A673 (cell line): ENCODE results near the gene CNNM2. TPM values are rescaled to one million over a fixed set of nuclear protein-coding genes. Genes with fewer than 3 reads are reported as not detected.

Experiments
- BruUV-seq: library from RNA; stranded (reverse); fragments of 400-500 nt; replicated peaks from 2 replicates; lab custom pipeline; 2021; lab: Mats Ljungman, UMichigan
- CTCF ChIA-PET: fragments of 300-600 bp; sonication (Branson Sonifier 250); formaldehyde crosslinking; loops from one replicate; lab custom pipeline; 2022; ENCODE audit warnings: antibody characterized with exemption; lab: Charles Lee
- POLR2A ChIA-PET: fragments of 300-600 bp; sonication (Branson Sonifier 250); formaldehyde crosslinking; loops from one replicate; lab custom pipeline; 2022; ENCODE audit warnings: antibody characterized with exemption; ENCODE audit not compliant: low non-redundant PET; lab: Charles Lee
- DNase-seq: peaks from one replicate; pipeline ENCODE4 v3.0.0-alpha.2; 2015; ENCODE audit warnings: low spot score
- H3K27ac ChIP-seq: fragments of 200-600 bp; sonication (generic); 2 replicates; pipeline ENCODE4 v1.5.1; 2016; ENCODE audit warnings: mixed run types, low read depth, mild to moderate bottlenecking, mixed read lengths, antibody characterized with exemption, low read length; ENCODE audit not compliant: poor library complexity, severe bottlenecking
- H3K27me3 ChIP-seq: fragments of 200-600 bp; sonication (generic); replicated peaks from 2 replicates; pipeline ENCODE4 v1.6.1; 2017; ENCODE audit warnings: mixed run types, low read depth, mild to moderate bottlenecking, mixed read lengths, antibody characterized with exemption, low read length; ENCODE audit not compliant: insufficient read depth, poor library complexity
- H3K36me3 ChIP-seq: fragments of 200-600 bp; sonication (generic); 2 replicates; pipeline ENCODE4 v1.6.1; 2016; ENCODE audit warnings: mixed run types, mild to moderate bottlenecking, mixed read lengths, antibody characterized with exemption, low read length; ENCODE audit not compliant: insufficient read depth, poor library complexity, severe bottlenecking
- H3K4me1 ChIP-seq: fragments of 200-600 bp; sonication (generic); 2 replicates; pipeline ENCODE4 v1.6.1; 2017; ENCODE audit warnings: mixed run types, mild to moderate bottlenecking, mixed read lengths, antibody characterized with exemption, low read length; ENCODE audit not compliant: insufficient read depth, poor library complexity, severe bottlenecking
- H3K4me3 ChIP-seq: fragments of 200-600 bp; sonication (generic); 2 replicates; pipeline ENCODE4 v1.5.1; 2016; ENCODE audit warnings: low read depth, mixed run types, mild to moderate bottlenecking, mixed read lengths, low read length; ENCODE audit not compliant: poor library complexity, severe bottlenecking
- H3K9me3 ChIP-seq: fragments of 200-600 bp; sonication (generic); 2 replicates; pipeline ENCODE4 v1.6.1; 2016; ENCODE audit warnings: mixed run types, low read depth, mild to moderate bottlenecking, mixed read lengths, antibody characterized with exemption, low read length; ENCODE audit not compliant: poor library complexity, severe bottlenecking
- CTCF ChIP-seq: fragments of 300-800, 200-600 bp; sonication (generic); conservative IDR thresholded peaks from 2 replicates; pipeline ENCODE4 v1.5.1; 2017; ENCODE audit warnings: low read depth, mild to moderate bottlenecking, antibody characterized with exemption, low read length, moderate library complexity, mixed read lengths
- EZH2 ChIP-seq: fragments of 200-600 bp; sonication (generic); IDR thresholded peaks from 2 replicates; pipeline ENCODE4 v1.6.1; 2017; ENCODE audit warnings: borderline replicate concordance, low read depth, mild to moderate bottlenecking, mixed read lengths, antibody characterized with exemption, low read length; ENCODE audit not compliant: poor library complexity, severe bottlenecking
- intact Hi-C: fragments of 100-400 bp; cut with micrococcal nuclease; formaldehyde crosslinking; loops from one replicate; pipeline ENCODE4 v1.10.0; 2022; ENCODE audit not compliant: unreplicated experiment
- total RNA-seq: library from RNA; stranded (reverse); gene quantifications from 2 replicates; pipeline ENCODE4 v1.2.3, GENCODE V29; 2021

CNNM2 gene
- total RNA-seq, 1 experiment from 2014 or later, result 4.8 TPM

GRCh38 chr10:102917314-102917961, 656 bp upstream of the CNNM2 start:
- ChIA-PET CTCF (interaction anchor here (0.6 to 1.5 kb wide), 10 partner anchors 48 to 573 kb away, joined by 3 to 22 read pairs (median 4); partner anchors contain the start of genes AS3MT and INA), POLR2A (interaction anchor here (0.6 kb wide), 1 partner anchor 155 kb away, joined by 3 read pairs; no protein-coding TSS in a partner anchor)
- Histone ChIP-seq H3K9me3 (no peaks in the 10 kb centered on the region), H3K27ac (peak overlapping the region; percentile 70), H3K36me3 (no peaks in the 10 kb centered on the region), H3K4me1 (peaks cover 19% of the 10 kb centered on the region), H3K27me3 (no peaks in the 10 kb centered on the region), H3K4me3 (peak overlapping the region; percentile 98)
- BruUV-seq, result no TSS peak
- TF ChIP-seq EZH2, result no peak
- TF ChIP-seq CTCF, result peak; percentile 98
- intact Hi-C loops, result loop anchor here (1.0 to 5.0 kb wide), 3 partner anchors 152 to 565 kb away; no protein-coding TSS in a partner anchor
- peak; percentile 82 for DNase-seq

DNA sequence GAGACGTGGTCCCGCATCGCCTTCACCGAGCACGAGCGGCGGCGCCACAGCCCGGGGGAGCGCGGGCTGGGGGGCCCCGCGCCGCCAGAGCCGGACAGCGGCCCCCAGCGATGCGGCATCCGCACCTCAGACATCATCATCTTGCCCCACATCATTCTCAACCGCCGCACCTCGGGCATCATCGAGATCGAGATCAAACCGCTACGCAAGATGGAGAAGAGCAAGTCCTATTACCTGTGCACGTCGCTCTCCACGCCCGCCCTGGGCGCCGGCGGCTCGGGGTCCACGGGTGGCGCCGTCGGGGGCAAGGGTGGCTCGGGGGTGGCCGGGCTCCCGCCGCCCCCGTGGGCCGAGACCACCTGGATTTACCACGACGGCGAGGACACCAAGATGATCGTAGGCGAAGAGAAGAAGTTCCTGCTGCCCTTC, 737 bp downstream of the CNNM2 start:
- ChIA-PET CTCF (interaction anchor here (1.5 kb wide), 1 partner anchor 326 kb away, joined by 22 read pairs; no protein-coding TSS in a partner anchor), POLR2A (no interaction called here)
- intact Hi-C loops, result loop anchor here (1.0 to 5.0 kb wide), 2 partner anchors 325 to 563 kb away; no protein-coding TSS in a partner anchor
- Histone ChIP-seq H3K9me3 (no peaks in the 10 kb centered on the region), H3K27ac (peak overlapping the region; percentile 70), H3K4me1 (peaks cover 19% of the 10 kb centered on the region), H3K36me3 (no peaks in the 10 kb centered on the region), H3K27me3 (no peaks in the 10 kb centered on the region), H3K4me3 (peak overlapping the region; percentile 98)
- TF ChIP-seq EZH2 (no peak), CTCF (no peak)
- no TSS peak for BruUV-seq
- peak; percentile 22 for DNase-seq

GRCh38 chr10:102919246-102919959, 1.3 kb downstream of the CNNM2 start:
- no peak for DNase-seq
- CTCF ChIA-PET, result no interaction called here
- Histone ChIP-seq H3K4me3 (peak overlapping the region; percentile 98), H3K4me1 (peaks cover 19% of the 10 kb centered on the region), H3K27ac (no peak overlapping the region), H3K36me3 (no peaks in the 10 kb centered on the region), H3K9me3 (no peaks in the 10 kb centered on the region), H3K27me3 (no peaks in the 10 kb centered on the region)
- BruUV-seq, result no TSS peak
- POLR2A ChIA-PET, result no interaction called here
- no peak for TF ChIP-seq EZH2
- no peak for TF ChIP-seq CTCF
- intact Hi-C loops, result loop anchor here (5.0 kb wide), 1 partner anchor 563 kb away; no protein-coding TSS in a partner anchor
